HepG2 (cell line): ENCODE measurements around the gene MPP3. TPM values are rescaled to one million over a fixed set of nuclear protein-coding genes. Genes with fewer than 3 reads are reported as not detected.

ENCODE experiments used
- CHCHD3 ChIP-seq: sonication (generic); formaldehyde crosslinking; IDR thresholded peaks from 2 replicates; pipeline ENCODE4 v1.8.0; 2022; ENCODE audit warnings: mild to moderate bottlenecking, missing genetic modification reagents, moderate library complexity
- ESRRA ChIP-seq: sonication (generic); formaldehyde crosslinking; IDR thresholded peaks from 2 replicates; pipeline ENCODE4 v1.5.1; 2020; ENCODE audit warnings: mild to moderate bottlenecking, low read depth, missing genetic modification reagents
- MED1 ChIP-seq: sonication (generic); formaldehyde crosslinking; IDR thresholded peaks from 2 replicates; pipeline ENCODE4 v1.4.0; 2020; ENCODE audit warnings: missing genetic modification reagents
- MIER3 ChIP-seq: IDR thresholded peaks from 2 replicates; pipeline ENCODE4 v1.6.1; 2016; ENCODE audit warnings: missing compliant biosample characterization, borderline replicate concordance
- NONO ChIP-seq, 2 experiments: fragments of 450-650 bp in 1 of 2; sonication (generic) in 1 of 2; formaldehyde crosslinking in 1 of 2; IDR thresholded peaks in 1 of 2; conservative IDR thresholded peaks in 1 of 2; 2 replicates each; pipeline versions ENCODE4 v1.6.1 to v1.8.0; 2017 to 2022; ENCODE audit warnings: mild to moderate bottlenecking in 1 of 2, missing genetic modification reagents in 1 of 2, moderate library complexity in 1 of 2
- NR2F2 ChIP-seq: IDR thresholded peaks from 2 replicates; pipeline ENCODE4 v1.6.1; 2012; ENCODE audit warnings: low read depth, inconsistent platforms, borderline replicate concordance
- RARG ChIP-seq: sonication (generic); formaldehyde crosslinking; IDR thresholded peaks from 2 replicates; pipeline ENCODE4 v1.4.0; 2020; ENCODE audit warnings: low read depth, mild to moderate bottlenecking, missing genetic modification reagents
- SP140L ChIP-seq: sonication (generic); formaldehyde crosslinking; IDR thresholded peaks from 2 replicates; pipeline ENCODE4 v1.4.0; 2020; ENCODE audit warnings: missing genetic modification reagents, borderline replicate concordance
- SP5 ChIP-seq: IDR thresholded peaks from 2 replicates; pipeline ENCODE4 v1.6.1; 2016; ENCODE audit warnings: low read depth, borderline replicate concordance
- TBL1XR1 ChIP-seq: fragments of 150-350 bp; IDR thresholded peaks from 2 replicates; pipeline ENCODE4 v1.6.1; 2014; ENCODE audit warnings: borderline replicate concordance, low read length; ENCODE audit not compliant: partially characterized antibody
- ZBTB10 ChIP-seq: sonication (generic); formaldehyde crosslinking; IDR thresholded peaks from 2 replicates; pipeline ENCODE4 v1.4.0; 2020; ENCODE audit warnings: missing genetic modification reagents, borderline replicate concordance
- ZNF10 ChIP-seq: sonication (generic); formaldehyde crosslinking; IDR thresholded peaks from 2 replicates; pipeline ENCODE4 v1.4.0; 2020; ENCODE audit warnings: mild to moderate bottlenecking, low read depth, missing genetic modification reagents, borderline replicate concordance
- ZNF18 ChIP-seq: sonication (generic); formaldehyde crosslinking; IDR thresholded peaks from 2 replicates; pipeline ENCODE4 v1.8.0; 2022; ENCODE audit warnings: mild to moderate bottlenecking, missing genetic modification reagents; ENCODE audit not compliant: insufficient replicate concordance
- ZNF276 ChIP-seq: sonication (generic); formaldehyde crosslinking; IDR thresholded peaks from 2 replicates; pipeline ENCODE4 v1.4.0; 2020; ENCODE audit warnings: mild to moderate bottlenecking, low read depth, missing genetic modification reagents
- ZNF446 ChIP-seq: sonication (generic); formaldehyde crosslinking; IDR thresholded peaks from 2 replicates; pipeline ENCODE4 v1.5.0; 2020; ENCODE audit warnings: mild to moderate bottlenecking, missing genetic modification reagents
- ZNF556 ChIP-seq: sonication (generic); formaldehyde crosslinking; IDR thresholded peaks from 2 replicates; pipeline ENCODE4 v1.4.0; 2020; ENCODE audit warnings: mild to moderate bottlenecking, missing genetic modification reagents, borderline replicate concordance
- ZNF598 ChIP-seq: sonication (generic); formaldehyde crosslinking; IDR thresholded peaks from 2 replicates; pipeline ENCODE4 v1.5.1; 2020; ENCODE audit warnings: mild to moderate bottlenecking, missing genetic modification reagents, borderline replicate concordance
- polyA plus RNA-seq, 8 experiments: library from polyadenylated mRNA; depleted of rRNA in 3 of 8; stranded (reverse) in 7 of 8; unstranded in 1 of 8; fragments of >200 nt; fragmentation: Illumina TruSeq in 4 of 8; extraction: Trizol in 4 of 8; gene quantifications; 2 replicates each; pipeline versions ENCODE4 v1.2.1 to v1.2.3, GENCODE V29; 2011 to 2016; ENCODE audit warnings: low read depth in 4 of 8, missing spikeins in 1 of 8, mixed read lengths in 1 of 8; ENCODE audit not compliant: insufficient read depth in 1 of 8
- total RNA-seq, 5 experiments: library from RNA; depleted of rRNA; stranded (reverse); fragments of >200 nt; fragmentation: Illumina TruSeq; extraction: Trizol; gene quantifications; 2 replicates each; pipeline ENCODE4 v1.2.3, GENCODE V29; 2016; ENCODE audit warnings: low read depth in 1 of 5

MPP3 gene
- total and polyA plus RNA-seq, 2 of the 13 experiments (the other 11 are each of a cell fraction or from before 2014, with no cell fraction given), result 0.91 to 1.8 TPM

- TF ChIP-seq ZNF446 (CRISPR knock-in tag), result no peak
- peak; percentile 41; the same call in 1 of the 2 replicates for TF ChIP-seq ESRRA
- peak; percentile 99 for TF ChIP-seq NR2F2
- no peak for TF ChIP-seq RARG (CRISPR knock-in tag)
- TF ChIP-seq ZBTB10, result no peak
- TF ChIP-seq TBL1XR1, result no peak
- TF ChIP-seq MED1 (CRISPR knock-in tag), result peak; percentile 54
- TF ChIP-seq NONO (IDR thresholded peaks at IDR 0.05), result no peak
- TF ChIP-seq NONO (CRISPR knock-in tag; conservative IDR thresholded peaks at IDR 0.05), result peak; percentile 64
- peak; percentile 77; the same call in 1 of the 2 replicates for TF ChIP-seq MIER3
- no peak for TF ChIP-seq ZNF18 (CRISPR knock-in tag)
- no peak for TF ChIP-seq ZNF598 (CRISPR knock-in tag)
- peak; percentile 20; the same call in 1 of the 2 replicates for TF ChIP-seq SP140L
- peak; percentile 80; the same call in 1 of the 2 replicates for TF ChIP-seq SP5 (CRISPR knock-in tag)
- no peak for TF ChIP-seq ZNF276
- TF ChIP-seq ZNF556 (CRISPR knock-in tag), result no peak
- no peak for TF ChIP-seq ZNF10 (CRISPR knock-in tag)
- TF ChIP-seq CHCHD3 (CRISPR knock-in tag), result no peak
Measured at GRCh38 chr17:43801844-43802243, 31.1 kb downstream of the MPP3 start (continued).
